ENCODE results near the gene THPO. TPM values are rescaled to one million over a fixed set of nuclear protein-coding genes. Genes with fewer than 3 reads are reported as not detected.

THPO gene
- total and polyA plus RNA-seq, 2 experiments from 2014 or later, result 0.14 to 1.9 TPM

GRCh38 chr3:184384856-184385422 is 6.9 kb upstream of the THPO start:
- TF ChIP-seq JUNB (IDR thresholded peaks at IDR 0.05; ENCODE audit: unreplicated experiment) (no peak), ZNF114 (CRISPR knock-in tag; IDR thresholded peaks at IDR 0.05) (no peak), ZNF331 (CRISPR knock-in tag; IDR thresholded peaks at IDR 0.05; ENCODE audit: low read depth) (no peak), EZH2 (IDR thresholded peaks at IDR 0.05; ENCODE audit: low read depth, unreplicated experiment) (no peak), EZH2phosphoT487 (IDR thresholded peaks at IDR 0.05; ENCODE audit: unreplicated experiment) (no peak), ETS1 (IDR thresholded peaks at IDR 0.05) (no peak), CREB1 (CRISPR knock-in tag; IDR thresholded peaks at IDR 0.05; ENCODE audit: low read depth) (no peak), NANOG (IDR thresholded peaks at IDR 0.05; ENCODE audit: borderline replicate concordance) (no peak), POLR2AphosphoS5 (IDR thresholded peaks at IDR 0.05; ENCODE audit: low read depth) (no peak), STAT1 (IDR thresholded peaks at IDR 0.05; ENCODE audit: unreplicated experiment) (no peak)
- TF ChIP-seq, protein P1, sequence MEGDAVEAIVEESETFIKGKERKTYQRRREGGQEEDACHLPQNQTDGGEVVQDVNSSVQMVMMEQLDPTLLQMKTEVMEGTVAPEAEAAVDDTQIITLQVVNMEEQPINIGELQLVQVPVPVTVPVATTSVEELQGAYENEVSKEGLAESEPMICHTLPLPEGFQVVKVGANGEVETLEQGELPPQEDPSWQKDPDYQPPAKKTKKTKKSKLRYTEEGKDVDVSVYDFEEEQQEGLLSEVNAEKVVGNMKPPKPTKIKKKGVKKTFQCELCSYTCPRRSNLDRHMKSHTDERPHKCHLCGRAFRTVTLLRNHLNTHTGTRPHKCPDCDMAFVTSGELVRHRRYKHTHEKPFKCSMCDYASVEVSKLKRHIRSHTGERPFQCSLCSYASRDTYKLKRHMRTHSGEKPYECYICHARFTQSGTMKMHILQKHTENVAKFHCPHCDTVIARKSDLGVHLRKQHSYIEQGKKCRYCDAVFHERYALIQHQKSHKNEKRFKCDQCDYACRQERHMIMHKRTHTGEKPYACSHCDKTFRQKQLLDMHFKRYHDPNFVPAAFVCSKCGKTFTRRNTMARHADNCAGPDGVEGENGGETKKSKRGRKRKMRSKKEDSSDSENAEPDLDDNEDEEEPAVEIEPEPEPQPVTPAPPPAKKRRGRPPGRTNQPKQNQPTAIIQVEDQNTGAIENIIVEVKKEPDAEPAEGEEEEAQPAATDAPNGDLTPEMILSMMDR (conservative IDR thresholded peaks at IDR 0.05; ENCODE audit: low read depth in 2 of 2), result no peak
- TF ChIP-seq, protein P2, sequence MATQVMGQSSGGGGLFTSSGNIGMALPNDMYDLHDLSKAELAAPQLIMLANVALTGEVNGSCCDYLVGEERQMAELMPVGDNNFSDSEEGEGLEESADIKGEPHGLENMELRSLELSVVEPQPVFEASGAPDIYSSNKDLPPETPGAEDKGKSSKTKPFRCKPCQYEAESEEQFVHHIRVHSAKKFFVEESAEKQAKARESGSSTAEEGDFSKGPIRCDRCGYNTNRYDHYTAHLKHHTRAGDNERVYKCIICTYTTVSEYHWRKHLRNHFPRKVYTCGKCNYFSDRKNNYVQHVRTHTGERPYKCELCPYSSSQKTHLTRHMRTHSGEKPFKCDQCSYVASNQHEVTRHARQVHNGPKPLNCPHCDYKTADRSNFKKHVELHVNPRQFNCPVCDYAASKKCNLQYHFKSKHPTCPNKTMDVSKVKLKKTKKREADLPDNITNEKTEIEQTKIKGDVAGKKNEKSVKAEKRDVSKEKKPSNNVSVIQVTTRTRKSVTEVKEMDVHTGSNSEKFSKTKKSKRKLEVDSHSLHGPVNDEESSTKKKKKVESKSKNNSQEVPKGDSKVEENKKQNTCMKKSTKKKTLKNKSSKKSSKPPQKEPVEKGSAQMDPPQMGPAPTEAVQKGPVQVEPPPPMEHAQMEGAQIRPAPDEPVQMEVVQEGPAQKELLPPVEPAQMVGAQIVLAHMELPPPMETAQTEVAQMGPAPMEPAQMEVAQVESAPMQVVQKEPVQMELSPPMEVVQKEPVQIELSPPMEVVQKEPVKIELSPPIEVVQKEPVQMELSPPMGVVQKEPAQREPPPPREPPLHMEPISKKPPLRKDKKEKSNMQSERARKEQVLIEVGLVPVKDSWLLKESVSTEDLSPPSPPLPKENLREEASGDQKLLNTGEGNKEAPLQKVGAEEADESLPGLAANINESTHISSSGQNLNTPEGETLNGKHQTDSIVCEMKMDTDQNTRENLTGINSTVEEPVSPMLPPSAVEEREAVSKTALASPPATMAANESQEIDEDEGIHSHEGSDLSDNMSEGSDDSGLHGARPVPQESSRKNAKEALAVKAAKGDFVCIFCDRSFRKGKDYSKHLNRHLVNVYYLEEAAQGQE (IDR thresholded peaks at IDR 0.05; ENCODE audit: unreplicated experiment), result no peak
- TF ChIP-seq, protein P3, sequence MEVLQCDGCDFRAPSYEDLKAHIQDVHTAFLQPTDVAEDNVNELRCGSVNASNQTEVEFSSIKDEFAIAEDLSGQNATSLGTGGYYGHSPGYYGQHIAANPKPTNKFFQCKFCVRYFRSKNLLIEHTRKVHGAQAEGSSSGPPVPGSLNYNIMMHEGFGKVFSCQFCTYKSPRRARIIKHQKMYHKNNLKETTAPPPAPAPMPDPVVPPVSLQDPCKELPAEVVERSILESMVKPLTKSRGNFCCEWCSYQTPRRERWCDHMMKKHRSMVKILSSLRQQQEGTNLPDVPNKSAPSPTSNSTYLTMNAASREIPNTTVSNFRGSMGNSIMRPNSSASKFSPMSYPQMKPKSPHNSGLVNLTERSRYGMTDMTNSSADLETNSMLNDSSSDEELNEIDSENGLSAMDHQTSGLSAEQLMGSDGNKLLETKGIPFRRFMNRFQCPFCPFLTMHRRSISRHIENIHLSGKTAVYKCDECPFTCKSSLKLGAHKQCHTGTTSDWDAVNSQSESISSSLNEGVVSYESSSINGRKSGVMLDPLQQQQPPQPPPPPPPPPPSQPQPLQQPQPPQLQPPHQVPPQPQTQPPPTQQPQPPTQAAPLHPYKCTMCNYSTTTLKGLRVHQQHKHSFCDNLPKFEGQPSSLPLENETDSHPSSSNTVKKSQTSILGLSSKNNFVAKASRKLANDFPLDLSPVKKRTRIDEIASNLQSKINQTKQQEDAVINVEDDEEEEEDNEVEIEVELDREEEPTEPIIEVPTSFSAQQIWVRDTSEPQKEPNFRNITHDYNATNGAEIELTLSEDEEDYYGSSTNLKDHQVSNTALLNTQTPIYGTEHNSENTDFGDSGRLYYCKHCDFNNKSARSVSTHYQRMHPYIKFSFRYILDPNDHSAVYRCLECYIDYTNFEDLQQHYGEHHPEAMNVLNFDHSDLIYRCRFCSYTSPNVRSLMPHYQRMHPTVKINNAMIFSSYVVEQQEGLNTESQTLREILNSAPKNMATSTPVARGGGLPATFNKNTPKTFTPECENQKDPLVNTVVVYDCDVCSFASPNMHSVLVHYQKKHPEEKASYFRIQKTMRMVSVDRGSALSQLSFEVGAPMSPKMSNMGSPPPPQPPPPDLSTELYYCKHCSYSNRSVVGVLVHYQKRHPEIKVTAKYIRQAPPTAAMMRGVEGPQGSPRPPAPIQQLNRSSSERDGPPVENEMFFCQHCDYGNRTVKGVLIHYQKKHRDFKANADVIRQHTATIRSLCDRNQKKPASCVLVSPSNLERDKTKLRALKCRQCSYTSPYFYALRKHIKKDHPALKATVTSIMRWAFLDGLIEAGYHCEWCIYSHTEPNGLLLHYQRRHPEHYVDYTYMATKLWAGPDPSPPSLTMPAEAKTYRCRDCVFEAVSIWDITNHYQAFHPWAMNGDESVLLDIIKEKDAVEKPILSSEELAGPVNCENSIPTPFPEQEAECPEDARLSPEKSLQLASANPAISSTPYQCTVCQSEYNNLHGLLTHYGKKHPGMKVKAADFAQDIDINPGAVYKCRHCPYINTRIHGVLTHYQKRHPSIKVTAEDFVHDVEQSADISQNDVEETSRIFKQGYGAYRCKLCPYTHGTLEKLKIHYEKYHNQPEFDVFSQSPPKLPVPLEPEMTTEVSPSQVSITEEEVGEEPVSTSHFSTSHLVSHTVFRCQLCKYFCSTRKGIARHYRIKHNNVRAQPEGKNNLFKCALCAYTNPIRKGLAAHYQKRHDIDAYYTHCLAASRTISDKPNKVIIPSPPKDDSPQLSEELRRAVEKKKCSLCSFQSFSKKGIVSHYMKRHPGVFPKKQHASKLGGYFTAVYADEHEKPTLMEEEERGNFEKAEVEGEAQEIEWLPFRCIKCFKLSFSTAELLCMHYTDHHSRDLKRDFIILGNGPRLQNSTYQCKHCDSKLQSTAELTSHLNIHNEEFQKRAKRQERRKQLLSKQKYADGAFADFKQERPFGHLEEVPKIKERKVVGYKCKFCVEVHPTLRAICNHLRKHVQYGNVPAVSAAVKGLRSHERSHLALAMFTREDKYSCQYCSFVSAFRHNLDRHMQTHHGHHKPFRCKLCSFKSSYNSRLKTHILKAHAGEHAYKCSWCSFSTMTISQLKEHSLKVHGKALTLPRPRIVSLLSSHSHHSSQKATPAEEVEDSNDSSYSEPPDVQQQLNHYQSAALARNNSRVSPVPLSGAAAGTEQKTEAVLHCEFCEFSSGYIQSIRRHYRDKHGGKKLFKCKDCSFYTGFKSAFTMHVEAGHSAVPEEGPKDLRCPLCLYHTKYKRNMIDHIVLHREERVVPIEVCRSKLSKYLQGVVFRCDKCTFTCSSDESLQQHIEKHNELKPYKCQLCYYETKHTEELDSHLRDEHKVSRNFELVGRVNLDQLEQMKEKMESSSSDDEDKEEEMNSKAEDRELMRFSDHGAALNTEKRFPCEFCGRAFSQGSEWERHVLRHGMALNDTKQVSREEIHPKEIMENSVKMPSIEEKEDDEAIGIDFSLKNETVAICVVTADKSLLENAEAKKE (CRISPR knock-in tag; IDR thresholded peaks at IDR 0.05), result no peak
- H3K9me3 Mint-ChIP-seq, result no peaks in the 10 kb centered on the region
- peaks cover 42% of the 10 kb centered on the region for H3K27me3 ChIP-seq (ENCODE audit: insufficient read depth)

More at GRCh38 chr3:184384856-184385422, 6.9 kb upstream of the THPO start:
- no peak overlapping the region for H3K4me2 ChIP-seq
- no peak overlapping the region for H3K27ac ChIP-seq (ENCODE audit: low read depth)
- Mint-ChIP-seq H3K27me3 (ENCODE audit: insufficient read depth, low read depth, poor library complexity) (peaks cover 34% of the 10 kb centered on the region), H3K4me3 (no peak overlapping the region), H3K36me3 (ENCODE audit: low read depth) (no peaks in the 10 kb centered on the region), H3K4me1 (peaks cover 7% of the 10 kb centered on the region; the same call in 2 of the 3 replicates), H3K27ac (no peak overlapping the region)
- H3K4me3 ChIP-seq, result no peak overlapping the region
- no peaks in the 10 kb centered on the region for H3K79me2 ChIP-seq (replicated peaks; ENCODE audit: insufficient read depth)
- no peaks in the 10 kb centered on the region for H4K20me1 ChIP-seq (replicated peaks; ENCODE audit: insufficient read depth)
- ATAC-seq (no peak), DNase-seq (ENCODE audit: low spot score) (no peak)
- no peaks in the 10 kb centered on the region for H3F3A ChIP-seq (replicated peaks; ENCODE audit: low read depth)
- H3K36me3 ChIP-seq (ENCODE audit: insufficient read depth), result no peaks in the 10 kb centered on the region
- no peak overlapping the region for H2AFZ ChIP-seq
- no peaks in the 10 kb centered on the region; the same call in 1 of the 2 replicates for H3K4me1 ChIP-seq (ENCODE audit: insufficient read depth)
- H3K9me2 ChIP-seq (ENCODE audit: insufficient read depth), result no peaks in the 10 kb centered on the region
